Stimulated activated CD8-positive, alpha-beta memory T cell treated with anti-CD3 and anti-CD28 coated beads, Interleukin-2, amount 100 ng/mL, for 1 hour (primary cell): ENCODE data around the gene TFF3.

ENCODE experiments used
- DNase-seq, 2 donors: peaks; one replicate each; pipeline ENCODE4 v3.0.0-alpha.2; 2020; ENCODE audit warnings: low read depth in 2 of 2

Gene TFF3

DNA sequence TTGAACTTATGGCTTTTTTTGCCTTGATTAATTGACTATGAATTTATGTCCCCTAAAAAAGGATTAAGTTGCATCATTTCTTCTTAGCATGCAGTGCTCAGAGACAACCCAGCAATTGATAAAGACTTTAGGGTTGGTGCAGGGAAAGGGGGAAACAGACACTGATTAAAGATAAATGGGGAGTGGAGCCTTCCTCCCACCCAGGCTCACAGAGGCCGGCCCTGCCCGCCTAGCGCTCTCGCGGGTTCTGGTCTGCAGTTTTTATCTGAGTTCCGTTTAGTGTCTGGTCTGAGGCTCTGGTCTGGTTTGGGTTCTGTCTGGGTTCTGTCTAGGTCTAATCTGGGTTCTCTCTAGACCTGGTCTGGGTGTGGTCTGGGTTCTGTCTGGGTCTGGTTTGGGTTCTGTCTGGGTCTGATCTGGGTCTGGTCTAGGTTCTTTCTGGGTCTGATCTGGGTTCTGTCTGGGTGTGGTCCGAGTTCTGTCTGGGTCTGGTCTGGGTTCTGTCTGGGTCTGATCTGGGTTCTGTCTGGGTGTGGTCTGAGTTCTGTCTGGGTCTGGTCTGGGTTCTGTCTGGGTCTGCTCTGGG is 48.1 kb downstream of the TFF3 start:
- no peak for DNase-seq

DNA sequence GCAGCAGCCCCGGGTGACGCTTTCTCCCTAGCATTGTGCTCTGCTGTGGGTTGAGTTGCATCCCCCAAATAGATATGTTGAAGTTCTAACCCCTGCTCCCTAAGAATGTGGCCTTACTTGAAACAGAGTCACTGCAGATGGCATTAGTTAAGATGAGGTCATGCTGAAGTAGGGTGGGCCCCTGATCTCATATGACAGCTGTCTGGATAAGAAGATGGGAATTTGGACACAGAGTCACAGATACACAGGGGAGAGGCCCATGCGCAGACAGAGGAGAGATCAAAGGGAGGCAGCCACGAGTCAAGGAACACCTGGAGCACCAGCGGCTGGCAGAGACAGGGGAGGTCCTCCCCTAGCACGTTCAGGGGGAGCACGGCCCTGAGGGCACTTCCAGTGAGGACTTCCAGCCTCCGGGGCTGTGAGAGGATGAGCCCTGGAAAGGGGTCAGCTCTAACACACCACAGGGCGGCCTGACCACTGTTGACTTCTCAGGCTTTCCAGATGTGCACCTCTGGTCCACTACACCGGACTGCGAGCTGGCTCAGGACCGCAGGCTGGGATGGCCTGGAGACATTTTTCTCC is 49.9 kb downstream of the TFF3 start:
- DNase-seq = no peak

DNA sequence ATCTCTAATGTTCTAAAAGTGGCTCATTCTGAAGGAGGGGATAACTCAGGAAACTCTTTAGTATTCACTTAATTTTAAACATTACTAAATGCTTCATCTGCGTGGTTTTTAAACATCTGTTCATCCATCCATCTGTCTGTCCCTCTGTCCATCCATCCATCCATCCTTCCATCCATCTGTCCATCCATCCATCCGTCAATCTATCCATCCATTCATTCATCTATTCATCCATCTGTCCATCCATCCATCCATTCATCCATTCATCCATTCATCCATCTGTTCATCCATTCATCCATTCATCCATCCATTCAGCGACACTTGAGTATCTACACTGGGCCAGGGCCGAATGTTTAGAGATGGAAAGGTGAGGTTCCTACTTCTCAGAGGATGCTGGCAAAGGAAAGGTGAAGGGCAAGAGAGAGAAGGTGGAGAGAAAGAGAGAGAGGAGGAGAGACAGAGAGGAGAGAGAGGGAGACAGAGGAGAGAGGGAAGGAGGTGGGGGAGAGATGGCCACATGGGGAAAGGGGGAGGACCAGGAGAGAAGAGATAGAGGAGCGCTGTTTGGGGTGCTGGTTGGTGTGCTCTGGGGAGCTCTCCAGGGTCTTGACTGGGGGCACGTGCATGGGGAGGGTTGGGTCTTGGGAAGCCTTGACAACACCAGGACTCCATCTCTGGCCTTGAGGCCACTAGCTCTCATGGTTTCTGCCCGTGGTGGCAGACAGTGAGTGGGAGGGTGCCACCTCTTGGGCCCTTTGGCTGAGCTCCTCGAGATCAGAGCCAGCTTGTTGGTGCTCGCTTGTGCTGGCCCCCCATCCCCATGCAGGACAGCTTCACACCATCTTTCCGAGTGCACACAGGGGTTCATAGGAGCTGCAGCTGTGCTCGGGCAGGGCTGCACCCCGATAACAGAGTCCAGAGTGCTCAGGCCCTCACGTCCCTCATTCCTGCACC is 50.7 kb downstream of the TFF3 start:
- no peak for DNase-seq

DNA sequence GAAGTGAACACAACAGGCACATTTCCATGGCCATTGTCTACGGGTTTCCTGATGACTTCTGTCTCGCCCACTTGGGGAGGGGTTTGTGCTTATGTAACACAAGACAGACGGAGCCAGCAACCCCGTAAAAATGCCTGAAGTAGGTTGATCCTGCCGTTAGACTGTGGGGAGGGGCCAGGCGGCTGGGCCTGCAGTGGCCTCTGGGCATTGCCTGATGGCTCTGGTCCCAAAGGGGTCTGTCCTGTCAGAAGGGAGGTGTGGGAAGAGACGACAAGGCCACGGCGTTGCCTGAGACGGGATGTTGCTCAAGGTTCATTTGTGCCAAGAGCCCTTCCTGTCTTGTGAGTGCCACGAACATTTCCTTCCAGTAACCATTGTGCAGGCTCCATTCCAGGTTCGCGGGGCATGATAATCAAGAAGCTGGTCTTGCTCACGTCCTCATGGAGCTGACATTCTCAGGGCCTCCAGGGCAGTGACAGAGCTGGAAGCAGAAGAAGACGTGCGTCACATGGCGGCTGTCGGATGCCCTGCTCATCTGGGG is 51.5 kb downstream of the TFF3 start:
- no peak for DNase-seq

DNA sequence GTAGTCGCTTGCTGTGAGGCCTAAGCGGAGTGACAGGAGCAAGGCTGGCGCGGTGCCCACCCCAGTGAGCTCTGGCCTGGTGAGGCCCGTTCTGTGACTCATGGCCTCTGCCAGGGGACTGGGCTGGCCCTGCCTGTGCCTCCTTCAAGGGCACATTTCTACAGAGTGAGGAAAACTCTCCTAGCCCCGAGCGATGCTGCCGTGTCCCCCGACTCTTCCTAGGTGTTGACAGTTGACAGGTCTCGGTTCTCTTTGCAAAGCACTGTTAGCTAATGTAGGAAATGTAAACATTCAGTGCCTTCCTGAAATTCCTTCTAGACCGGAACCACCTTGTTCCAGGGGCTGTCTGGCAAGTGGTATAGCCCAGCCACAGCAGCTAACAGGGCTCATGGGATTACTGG is 52.4 kb downstream of the TFF3 start:
- no peak for DNase-seq

DNA sequence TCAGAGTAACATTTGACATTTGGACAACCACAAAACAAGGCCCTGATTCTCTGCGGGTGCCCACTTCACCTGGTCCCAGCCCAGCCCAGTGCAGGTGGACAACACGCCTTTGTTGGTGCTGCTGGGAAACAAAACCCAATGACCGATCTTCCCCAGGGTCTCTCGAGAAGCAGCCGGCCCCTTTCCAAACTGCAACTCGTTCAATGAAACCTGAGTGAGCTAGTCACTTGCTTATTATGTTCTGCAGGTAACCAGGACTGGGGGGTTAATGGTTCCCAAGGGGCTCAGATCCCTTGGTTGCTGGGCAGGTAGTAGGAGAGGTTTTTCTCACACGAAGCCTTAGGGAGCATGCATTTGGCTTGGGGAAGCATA is 53.4 kb downstream of the TFF3 start:
- no peak for DNase-seq
